T1000 (cell line): ENCODE data around the gene PRR15L.
A peak's percentile ranks its signal among the peaks of the same experiment; 100 is the strongest.
"Not testable (repeated sequence)": the region's sequence is repeated elsewhere in the genome, so short reads cannot be mapped to it uniquely, and the experiment has no call there.

ENCODE experiments used
- DNase-seq: peaks from one replicate; lab custom pipeline; 2025; ENCODE audit warnings: mixed read lengths; lab: John Stamatoyannopoulos, UW

The PRR15L gene

DNA sequence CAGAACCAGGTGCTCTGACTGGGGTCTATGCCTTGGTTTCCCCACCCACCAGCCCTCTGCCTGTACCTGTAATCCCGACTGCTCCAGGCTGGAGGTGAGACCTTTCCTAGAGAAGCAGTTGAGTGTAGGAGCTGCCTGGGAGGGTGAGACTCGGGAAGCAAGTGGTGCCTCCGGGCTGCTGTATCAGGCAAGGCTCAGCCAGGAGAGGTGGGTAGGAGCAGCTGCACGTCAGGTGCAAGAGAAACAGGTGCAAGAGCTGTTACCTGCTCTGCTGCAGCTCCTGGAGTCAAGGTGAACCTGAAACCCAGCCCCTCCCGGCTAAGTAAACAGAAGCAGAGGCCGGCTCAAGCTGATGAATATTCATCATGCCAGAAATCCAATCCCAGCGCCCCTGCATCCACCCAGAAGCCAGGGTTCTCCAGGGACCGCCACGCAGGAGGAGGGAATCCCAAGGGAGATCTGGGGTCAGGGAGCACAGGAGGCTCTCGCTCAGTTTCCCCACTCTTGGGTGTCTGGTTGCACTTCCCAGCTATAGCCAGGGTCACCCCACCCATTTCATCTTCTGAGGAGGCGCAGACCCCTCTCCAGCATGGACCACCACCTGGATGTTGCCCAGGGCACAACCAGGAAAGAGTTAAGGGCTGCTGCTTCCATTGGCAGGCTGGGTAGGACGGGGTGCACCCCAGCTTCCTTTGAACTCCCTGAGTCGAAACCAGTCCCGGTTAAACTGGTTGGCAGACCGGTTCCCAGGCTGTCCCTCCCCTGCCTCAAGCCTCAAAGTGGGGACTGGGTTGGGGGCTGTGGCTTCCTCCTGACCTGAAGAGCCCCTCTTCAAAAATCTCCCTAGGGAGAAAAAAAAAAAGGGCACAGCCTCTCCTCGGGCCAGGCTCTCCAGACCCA is at the start of gene PRR15L:
PRR15L (minus strand) TSS at position 293 of the 900 bp plus-strand sequence. CDS start 4,649 bp downstream, outside the sequence.
- no peak for DNase-seq

DNA sequence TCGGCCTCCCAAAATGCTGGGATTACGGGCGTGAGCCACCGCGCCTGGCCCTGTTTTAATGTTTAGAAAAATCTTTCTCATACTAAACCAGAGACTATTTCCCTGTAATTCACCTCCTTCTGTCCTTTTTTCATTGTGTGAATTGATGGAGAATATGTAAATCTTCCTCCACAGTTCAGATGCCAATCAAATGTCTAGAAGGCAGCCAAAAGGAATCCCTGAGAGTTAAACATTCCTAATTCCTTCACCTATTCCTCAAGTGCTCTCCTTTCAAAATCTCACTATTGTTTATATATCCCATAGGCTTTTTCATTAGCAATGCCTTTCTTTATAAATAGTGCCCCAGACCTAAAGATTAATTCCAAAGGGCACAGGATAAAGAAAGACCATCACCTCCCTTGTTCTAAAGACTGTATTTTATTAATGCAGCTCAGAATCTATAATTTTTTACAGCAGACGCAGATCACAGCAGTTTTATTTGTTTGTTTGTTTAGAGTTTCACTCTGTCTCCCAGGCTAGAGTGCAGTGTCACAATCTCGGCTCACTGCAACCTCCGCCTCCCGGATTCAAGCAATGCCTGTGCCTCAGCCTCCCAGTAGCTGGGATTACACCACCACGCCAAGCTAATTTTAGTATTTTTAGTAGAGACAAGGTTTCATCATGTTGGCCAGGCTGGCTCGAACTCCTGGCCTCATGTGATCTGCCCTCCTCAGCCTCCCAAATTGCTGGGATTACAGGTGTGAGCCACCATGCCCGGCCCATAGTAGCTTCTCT is 49.4 kb upstream of the PRR15L start:
- DNase-seq, result no peak

GRCh38 chr17:48004983-48005382 is 47.3 kb upstream of the PRR15L start:
- DNase-seq, result no peak

- no peak for DNase-seq
Measured at GRCh38 chr17:48003417-48004151, 45.9 kb upstream of the PRR15L start.

DNA sequence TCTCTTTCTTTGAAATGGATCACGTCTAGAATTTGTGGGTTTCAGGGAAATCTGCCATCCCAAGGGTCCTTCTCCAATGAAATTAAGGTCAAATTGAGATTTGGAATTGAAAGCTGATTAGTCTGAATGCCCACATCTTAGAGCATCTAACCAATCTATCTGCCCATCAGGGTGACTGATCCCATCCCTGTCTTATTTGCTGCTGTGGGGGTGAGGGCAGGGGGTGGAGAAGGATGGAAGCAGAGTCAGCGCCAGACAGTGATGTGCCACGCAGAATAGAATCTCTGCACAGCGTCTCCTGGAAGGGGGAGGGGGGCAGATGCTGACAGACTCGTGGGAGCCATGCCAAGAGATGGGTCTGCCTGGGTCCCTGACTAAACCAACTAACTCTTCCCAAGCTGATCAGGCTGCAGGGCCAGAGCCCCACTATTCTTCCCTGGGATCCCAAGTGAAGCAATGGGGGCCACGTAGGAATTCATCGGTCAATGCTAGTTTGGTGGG is 45.3 kb upstream of the PRR15L start:
- no peak for DNase-seq

GRCh38 chr17:48002266-48002915 is 44.7 kb upstream of the PRR15L start:
- peak; percentile 55 for DNase-seq

- DNase-seq, result not testable (repeated sequence)
Measured at GRCh38 chr17:48001657-48002056, 44.0 kb upstream of the PRR15L start.

GRCh38 chr17:48001197-48001596 is 43.5 kb upstream of the PRR15L start:
- no peak for DNase-seq

DNA sequence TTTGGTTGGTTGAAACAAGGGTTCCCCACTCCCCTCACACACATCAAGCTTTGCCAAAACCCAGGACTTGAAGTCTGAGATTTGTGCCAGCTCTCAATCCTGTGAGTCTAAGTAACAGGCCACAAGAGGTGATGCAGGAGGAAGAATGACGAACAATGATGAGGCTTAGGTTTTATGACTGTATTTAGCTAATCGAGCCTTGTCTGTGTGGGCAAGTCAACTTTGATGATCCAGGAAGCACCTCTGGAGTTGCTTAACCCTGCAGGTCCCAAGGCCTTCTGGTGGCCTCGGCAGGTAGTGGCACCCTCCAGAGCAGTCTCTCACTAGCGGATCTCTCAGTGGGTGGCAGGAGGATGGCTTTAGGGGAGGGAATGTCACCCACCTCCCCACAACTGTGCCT is 41.9 kb upstream of the PRR15L start:
- DNase-seq, result no peak

GRCh38 chr17:47998044-47998443 is 40.4 kb upstream of the PRR15L start:
- DNase-seq, result no peak

GRCh38 chr17:47997586-47997985 is 39.9 kb upstream of the PRR15L start:
- DNase-seq, result no peak

DNA sequence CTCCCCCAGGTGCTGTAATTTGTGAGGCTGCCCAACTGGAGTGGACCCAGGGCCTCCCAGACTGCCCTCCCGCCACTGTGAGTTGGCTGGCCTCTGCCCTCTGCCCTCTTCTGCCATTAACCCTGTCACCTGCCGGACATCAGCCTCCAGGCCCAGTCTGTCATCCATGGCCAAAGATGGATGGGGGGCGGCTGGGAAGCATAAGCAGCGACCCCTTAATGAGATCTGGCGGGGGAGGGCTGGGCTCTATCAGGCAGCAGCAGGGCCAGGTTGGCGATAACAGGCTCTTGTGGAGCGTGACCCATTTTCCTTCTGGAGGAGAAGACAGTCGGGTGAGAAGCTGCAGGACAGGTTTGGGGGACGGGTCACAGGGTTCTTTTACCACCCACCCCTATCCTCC is 38.5 kb upstream of the PRR15L start:
- no peak for DNase-seq

- DNase-seq, result no peak
Measured at GRCh38 chr17:47995241-47995935, 37.7 kb upstream of the PRR15L start.

- no peak for DNase-seq
Measured at GRCh38 chr17:47994724-47995123, 37.0 kb upstream of the PRR15L start.

- no peak for DNase-seq
Measured at GRCh38 chr17:47993964-47994363, 36.3 kb upstream of the PRR15L start.

DNA sequence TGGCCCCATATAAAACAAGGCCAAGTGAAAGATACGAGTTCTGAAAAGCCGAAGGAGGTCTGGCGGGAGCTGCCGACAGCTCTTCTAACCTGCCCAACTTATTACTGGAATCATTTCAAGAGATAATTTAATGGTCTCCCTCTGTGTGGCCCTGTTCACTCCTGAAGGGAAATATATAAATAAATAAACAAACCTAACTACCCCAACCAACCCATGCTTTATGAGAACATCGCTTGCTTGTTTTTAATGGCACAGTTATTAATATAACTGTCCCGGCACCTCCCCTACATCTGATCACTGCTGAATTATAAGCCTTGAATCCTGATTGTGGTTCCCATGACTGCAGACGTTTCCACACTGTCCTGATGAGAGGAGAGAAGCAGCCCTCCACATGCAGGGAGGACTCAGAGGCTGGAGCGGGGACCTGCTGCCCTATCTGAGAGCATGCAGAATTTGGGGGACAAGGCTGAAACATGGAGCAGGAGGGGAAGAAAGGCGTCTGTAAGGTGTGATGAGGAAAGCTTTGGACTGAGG is 35.4 kb upstream of the PRR15L start:
- no peak for DNase-seq

DNA sequence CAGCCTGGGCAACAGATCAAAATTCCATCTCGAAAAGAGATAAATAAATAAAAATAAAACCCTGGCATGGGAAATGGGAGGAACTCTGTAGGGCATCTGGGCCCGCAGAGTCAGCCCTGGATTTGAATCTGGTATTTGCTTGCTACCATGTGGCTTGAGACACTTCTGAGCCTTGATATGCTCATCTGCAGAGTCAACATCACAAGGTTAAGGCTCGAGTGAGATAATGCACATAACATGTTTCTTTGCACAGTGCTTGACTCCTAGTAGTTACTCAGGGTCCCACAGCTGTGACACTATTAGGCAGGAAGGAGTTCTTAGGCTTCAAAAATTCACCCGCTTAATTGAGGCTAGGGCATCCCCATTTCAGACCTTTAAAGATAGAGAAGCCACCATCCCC is 34.5 kb upstream of the PRR15L start:
- DNase-seq, result no peak

DNA sequence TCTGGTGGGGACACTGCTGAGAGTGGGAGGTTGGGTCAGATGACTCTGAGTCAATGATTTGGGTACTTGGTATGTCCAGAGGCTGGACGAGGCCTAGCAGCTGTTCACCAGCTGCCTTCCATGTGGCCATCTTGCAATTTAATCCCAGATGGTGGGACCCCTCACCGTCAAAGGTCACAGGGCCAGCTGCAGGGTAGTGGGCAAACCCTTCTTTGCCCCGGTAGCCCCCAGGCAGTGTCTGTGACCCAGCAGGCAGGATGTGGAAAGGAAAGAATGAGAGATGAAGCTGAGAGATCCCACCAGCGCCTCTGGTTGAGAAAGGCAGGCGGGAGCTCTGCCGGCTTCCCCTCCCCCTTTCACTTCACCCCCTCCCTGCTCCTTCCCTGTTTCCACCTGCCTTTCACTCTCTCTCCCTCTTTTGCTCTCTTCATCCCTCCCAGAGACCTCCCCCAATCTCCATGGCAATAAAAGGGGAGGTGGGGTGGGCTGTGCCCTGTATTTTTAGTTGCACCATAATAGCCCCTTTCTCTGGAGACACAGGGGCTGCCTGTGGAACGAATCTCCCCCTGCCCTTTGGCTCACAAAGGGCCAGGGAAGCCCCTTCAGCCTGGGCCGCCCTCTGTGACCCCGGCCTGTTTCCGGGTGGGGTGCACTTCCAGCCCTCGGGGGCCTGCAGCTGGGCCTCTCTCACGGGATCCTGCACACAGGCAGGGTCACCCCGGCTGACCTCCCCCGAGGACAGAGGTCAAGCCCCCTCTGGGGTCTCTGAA is 33.5 kb upstream of the PRR15L start:
- no peak for DNase-seq

DNA sequence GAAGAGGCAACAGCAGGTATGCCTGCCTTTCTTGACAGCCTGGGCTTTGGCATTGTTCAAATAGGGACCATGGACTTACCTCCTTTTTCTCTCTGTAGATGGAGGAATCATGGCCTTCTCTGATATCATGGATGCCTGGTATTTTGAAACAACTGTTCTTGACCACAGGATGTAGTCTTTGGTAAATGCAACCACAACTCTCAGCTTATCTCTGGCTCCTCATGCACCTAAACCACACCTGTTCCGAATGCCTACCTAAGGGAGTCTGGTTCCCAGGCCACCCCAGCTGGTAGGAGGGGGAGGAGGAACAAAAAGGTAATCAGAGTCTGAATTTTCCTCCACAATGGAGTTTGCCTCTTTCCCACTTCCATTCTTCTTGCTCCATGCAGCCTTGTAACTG is 32.0 kb upstream of the PRR15L start:
- DNase-seq, result no peak

DNA sequence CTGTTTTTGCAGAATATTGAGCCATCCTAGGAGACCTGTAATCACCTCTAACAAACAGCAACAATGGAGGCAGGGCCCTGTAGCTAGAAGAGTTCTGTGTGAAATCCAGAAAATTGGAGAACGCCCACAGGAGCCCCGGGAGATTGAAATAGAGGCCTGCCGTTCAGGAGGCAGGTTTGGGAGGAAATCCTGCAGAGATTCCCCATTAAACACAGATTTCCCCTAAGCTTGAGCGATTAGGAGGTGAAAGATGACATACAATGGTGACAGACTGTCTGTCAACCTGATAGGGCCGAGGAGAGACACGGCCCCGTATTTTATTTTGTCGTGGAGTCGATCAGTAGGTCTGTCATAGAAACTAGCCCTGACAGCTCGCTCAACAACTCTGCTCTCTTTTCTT is 31.5 kb upstream of the PRR15L start:
- DNase-seq, result no peak
